Ascending aorta (tissue), 2 donors: ENCODE measurements around the gene MYBBP1A. TPM values are rescaled to one million over a fixed set of nuclear protein-coding genes. Genes with fewer than 3 reads are reported as not detected.

ENCODE experiments used
- DNase-seq, 2 donors: peaks; one replicate each; pipeline ENCODE4 v3.0.0-alpha.2; 2019; ENCODE audit warnings: low spot score in 2 of 2
- H3K27ac ChIP-seq, 2 donors: fragments of 200-600 bp; sonication (generic); one replicate each; pipeline ENCODE4 v1.5.1; 2016 to 2017; ENCODE audit warnings: mild to moderate bottlenecking in 1 of 2
- H3K27me3 ChIP-seq: fragments of 200-600 bp; sonication (generic); one replicate; pipeline ENCODE4 v1.5.1; 2017
- H3K36me3 ChIP-seq, 2 donors: fragments of 200-600 bp; sonication (generic); one replicate each; pipeline ENCODE4 v1.5.1; 2016
- H3K4me1 ChIP-seq, 2 donors: fragments of 200-600 bp; sonication (generic); one replicate each; pipeline ENCODE4 v1.5.1; 2016 to 2017; ENCODE audit warnings: mild to moderate bottlenecking in 1 of 2
- H3K4me3 ChIP-seq, 2 donors: fragments of 200-600 bp; sonication (generic); one replicate each; pipeline ENCODE4 v1.5.1; 2016 to 2017; ENCODE audit warnings: mild to moderate bottlenecking in 1 of 2
- H3K9me3 ChIP-seq, 2 donors: fragments of 200-600 bp; sonication (generic); one replicate each; pipeline ENCODE4 v1.5.1; 2016
- CTCF ChIP-seq, 3 experiments: fragments of 200-600 bp in 2 of 3; fragments of 450-650 bp in 1 of 3; sonication (generic) in 2 of 3; IDR thresholded peaks; one replicate each; pipeline ENCODE4 v1.5.1; 2016 to 2019; ENCODE audit warnings: antibody characterized with exemption in 3 of 3, mild to moderate bottlenecking in 1 of 3, moderate library complexity in 1 of 3
- intact Hi-C: fragments of 100-400 bp; cut with DNase I; formaldehyde crosslinking; loops from one replicate; pipeline ENCODE4 v1.15.1; 2023
- total RNA-seq: library from RNA; depleted of rRNA; stranded (reverse); fragments of >200 nt; gene quantifications from one replicate; pipeline ENCODE4 v1.1.0, GENCODE V29; 2016

MYBBP1A gene
- total RNA-seq, 1 donor from 2014 or later = 94.5 TPM

DNA sequence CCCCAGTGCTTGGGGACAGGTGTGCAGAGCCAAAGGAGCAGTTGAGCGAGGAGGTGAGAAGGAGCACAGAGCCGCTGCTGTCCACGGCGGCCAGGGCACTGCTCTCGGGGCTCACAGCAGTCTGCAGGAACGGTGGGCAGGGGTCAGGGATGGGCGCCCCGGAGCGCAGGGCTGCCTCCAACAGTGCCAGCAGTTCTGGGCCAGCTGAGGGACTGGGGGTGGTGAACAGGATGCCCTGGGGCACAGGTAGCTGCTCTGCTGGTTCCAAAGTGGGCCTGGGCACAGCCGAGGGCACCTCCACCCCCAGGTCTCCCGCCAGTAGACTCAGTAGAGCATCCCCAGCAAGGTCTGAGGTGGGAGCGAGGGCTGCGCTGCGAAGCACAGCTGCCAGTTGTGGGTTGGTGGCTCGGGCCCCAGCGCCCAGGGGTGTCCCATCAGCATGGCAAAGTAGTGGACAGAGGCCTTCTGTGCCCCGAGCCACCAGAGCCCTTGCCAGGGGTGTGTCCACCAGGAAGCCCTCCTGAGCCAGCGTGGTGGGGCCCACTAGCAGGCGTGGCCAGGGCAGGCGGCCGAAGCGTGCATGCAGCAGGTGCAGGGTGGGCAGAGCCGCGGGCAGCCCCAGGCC is 3.3 kb upstream of the MYBBP1A start:
- intact Hi-C loops = loop anchor here (10.0 kb wide), 2 partner anchors 354 to 834 kb away; partner anchors contain the start of gene HASPIN
- Histone ChIP-seq H3K27me3 (no peaks in the 10 kb centered on the region), H3K4me1 (peaks cover 14 to 22% of the 10 kb centered on the region in 2 donors), H3K27ac (no peak overlapping the region), H3K9me3 (no peaks in the 10 kb centered on the region), H3K36me3 (peaks cover 1 to 4% of the 10 kb centered on the region in 2 donors), H3K4me3 (no peak overlapping the region)
- no peak for DNase-seq
- TF ChIP-seq CTCF (IDR thresholded peaks at IDR 0.05) = no peak

DNA sequence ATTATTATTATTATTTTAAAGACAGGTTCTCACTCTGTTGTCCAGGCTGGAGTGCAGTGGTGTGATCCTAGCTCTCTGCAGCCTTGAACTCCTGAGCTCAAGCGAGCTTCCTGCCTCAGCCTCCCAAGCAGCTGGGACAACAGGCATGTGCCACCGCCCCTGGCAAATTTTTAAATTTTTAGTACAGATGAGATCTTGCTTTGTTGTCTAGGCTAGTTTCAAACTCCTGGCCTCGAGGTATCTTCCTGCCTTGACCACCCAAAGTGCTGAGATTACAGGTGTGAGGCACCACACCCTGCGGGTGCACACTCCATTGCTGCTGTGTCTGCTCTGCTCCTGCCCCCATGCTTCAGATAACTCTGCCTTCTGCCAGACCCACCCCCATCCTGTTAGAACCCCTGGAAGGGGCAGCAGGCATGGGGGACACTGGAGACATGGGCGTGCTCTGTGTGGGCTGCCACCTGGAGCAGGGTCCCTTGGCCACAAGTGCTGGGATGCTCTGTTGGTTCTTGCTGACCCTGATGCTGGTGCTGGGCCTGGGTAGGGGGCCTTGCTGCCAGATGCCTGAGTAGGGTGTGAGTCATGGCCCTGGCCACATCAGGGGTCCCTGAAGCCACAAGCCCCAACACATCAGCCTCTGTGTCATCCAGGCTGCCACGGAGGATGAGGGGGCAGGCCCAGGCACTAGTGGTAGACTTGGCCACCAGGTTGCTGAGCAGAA is 2.6 kb upstream of the MYBBP1A start:
- DNase-seq = no peak
- intact Hi-C loops = loop anchor here (10.0 kb wide), 2 partner anchors 353 to 833 kb away; partner anchors contain the start of gene HASPIN
- H3K4me3 ChIP-seq = no peak overlapping the region

GRCh38 chr17:4556996-4557395 is 1.8 kb upstream of the MYBBP1A start:
- intact Hi-C loops = loop anchor here (10.0 kb wide), 2 partner anchors 352 to 832 kb away; partner anchors contain the start of gene HASPIN
- peaks cover 11 to 12% of the 10 kb centered on the region in 2 donors for H3K4me1 ChIP-seq
- no peaks in the 10 kb centered on the region for H3K27me3 ChIP-seq
- H3K27ac ChIP-seq = no peak overlapping the region
- H3K9me3 ChIP-seq = no peaks in the 10 kb centered on the region
- H3K36me3 ChIP-seq = peaks cover 9 to 18% of the 10 kb centered on the region in 2 donors
- no peak for DNase-seq
- H3K4me3 ChIP-seq = no peak overlapping the region
- TF ChIP-seq CTCF (IDR thresholded peaks at IDR 0.05) = no peak

More for the DNA sequence above, 2.6 kb upstream of the MYBBP1A start:
- H3K4me1 ChIP-seq = peaks cover 11 to 17% of the 10 kb centered on the region in 2 donors
- H3K36me3 ChIP-seq = peaks cover 5 to 10% of the 10 kb centered on the region in 2 donors
- no peak overlapping the region for H3K27ac ChIP-seq
- H3K9me3 ChIP-seq = no peaks in the 10 kb centered on the region
- TF ChIP-seq CTCF (IDR thresholded peaks at IDR 0.05) = no peak
- H3K27me3 ChIP-seq = no peaks in the 10 kb centered on the region

- peaks cover 15 to 27% of the 10 kb centered on the region in 2 donors for H3K36me3 ChIP-seq
Observed at GRCh38 chr17:4555873-4556759, 932 bp upstream of the MYBBP1A start.

More at GRCh38 chr17:4555873-4556759, 932 bp upstream of the MYBBP1A start:
- Histone ChIP-seq H3K4me1 (peaks cover 8 to 12% of the 10 kb centered on the region in 2 donors), H3K9me3 (no peaks in the 10 kb centered on the region), H3K27ac (peak overlapping the region; percentile 76 to 85), H3K4me3 (peak overlapping the region; percentile 71 to 86), H3K27me3 (no peaks in the 10 kb centered on the region)
- no peak for DNase-seq
- TF ChIP-seq CTCF (IDR thresholded peaks at IDR 0.05) = no peak
- intact Hi-C loops = loop anchor here (2.0 to 10.0 kb wide), 3 partner anchors 45 to 831 kb away; partner anchors contain the start of gene HASPIN
